Measurements from ENCODE around the gene TRPV6. TPM values are rescaled to one million over a fixed set of nuclear protein-coding genes. Genes with fewer than 3 reads are reported as not detected.

The TRPV6 gene
- total and polyA plus RNA-seq, 4 donors, result 0.32 to 1.5 (median 0.36) TPM; not detected in 1

DNA sequence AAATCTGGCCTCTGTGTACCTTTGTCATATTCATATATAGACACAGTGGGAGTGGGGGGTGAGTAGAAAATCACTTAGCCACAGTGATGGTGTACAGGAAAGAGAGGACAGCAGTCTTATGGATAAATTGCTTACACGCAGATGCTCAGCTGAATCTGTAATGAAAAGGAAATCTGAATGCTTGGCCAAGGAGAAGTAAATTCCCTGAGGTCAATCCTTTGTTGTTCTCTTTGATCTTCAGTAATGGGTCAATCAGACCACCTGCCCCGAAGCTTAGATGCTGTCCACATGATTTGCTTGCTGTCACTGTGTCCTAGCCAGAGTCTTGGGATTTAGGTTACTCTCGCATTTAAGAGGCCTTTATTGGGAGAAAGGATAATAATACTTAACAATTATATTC lies 49.1 kb downstream of the TRPV6 start (continued):
- TF ChIP-seq REST (IDR thresholded peaks at IDR 0.05) (no peak), CTCF (IDR thresholded peaks at IDR 0.05; ENCODE audit: low read depth, low read length, missing input control) (no peak)

DNA sequence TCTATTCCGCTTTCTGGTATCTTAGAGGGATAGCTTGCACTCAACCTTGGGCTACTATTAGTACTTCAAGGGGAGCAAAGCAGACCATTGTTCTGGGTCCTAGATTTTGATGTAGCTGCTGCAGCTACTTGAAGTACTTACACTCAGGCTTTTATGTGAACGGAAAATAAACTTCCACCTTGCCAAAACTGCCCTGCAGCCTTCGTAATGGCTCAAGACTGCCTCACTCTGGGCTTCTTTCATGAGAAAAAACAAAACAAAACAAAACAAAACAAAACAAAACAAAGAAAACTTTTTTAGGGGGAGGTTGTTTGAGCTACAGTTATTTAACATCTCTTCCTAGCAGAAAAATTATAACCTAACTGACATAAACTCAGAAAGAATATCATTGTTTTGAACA lies 50.1 kb downstream of the TRPV6 start:
- Histone ChIP-seq H3K9ac (ENCODE audit: low read depth in 1 of 2, low read length in 2 of 2) (no peak overlapping the region), H3K9me3 (ENCODE audit: control insufficient read depth in 4 of 4, low read length in 3 of 4) (no peaks in the 10 kb centered on the region), H3K27ac (ENCODE audit: low read depth in 1 of 2, low read length in 2 of 2) (no peak overlapping the region), H3K4me1 (ENCODE audit: control insufficient read depth in 4 of 4, insufficient read depth in 4 of 4, low read length in 3 of 4) (no peaks in the 10 kb centered on the region), H3K4me3 (ENCODE audit: low read depth in 1 of 3, low read length in 3 of 3) (no peak overlapping the region), H3K27me3 (ENCODE audit: control insufficient read depth in 4 of 4, insufficient read depth in 4 of 4, low read length in 3 of 4) (no peaks in the 10 kb centered on the region), H3K36me3 (ENCODE audit: control insufficient read depth in 4 of 4, insufficient read depth in 3 of 4, low read depth in 1 of 4, low read length in 3 of 4) (no peaks in the 10 kb centered on the region)
- TF ChIP-seq, protein P1, sequence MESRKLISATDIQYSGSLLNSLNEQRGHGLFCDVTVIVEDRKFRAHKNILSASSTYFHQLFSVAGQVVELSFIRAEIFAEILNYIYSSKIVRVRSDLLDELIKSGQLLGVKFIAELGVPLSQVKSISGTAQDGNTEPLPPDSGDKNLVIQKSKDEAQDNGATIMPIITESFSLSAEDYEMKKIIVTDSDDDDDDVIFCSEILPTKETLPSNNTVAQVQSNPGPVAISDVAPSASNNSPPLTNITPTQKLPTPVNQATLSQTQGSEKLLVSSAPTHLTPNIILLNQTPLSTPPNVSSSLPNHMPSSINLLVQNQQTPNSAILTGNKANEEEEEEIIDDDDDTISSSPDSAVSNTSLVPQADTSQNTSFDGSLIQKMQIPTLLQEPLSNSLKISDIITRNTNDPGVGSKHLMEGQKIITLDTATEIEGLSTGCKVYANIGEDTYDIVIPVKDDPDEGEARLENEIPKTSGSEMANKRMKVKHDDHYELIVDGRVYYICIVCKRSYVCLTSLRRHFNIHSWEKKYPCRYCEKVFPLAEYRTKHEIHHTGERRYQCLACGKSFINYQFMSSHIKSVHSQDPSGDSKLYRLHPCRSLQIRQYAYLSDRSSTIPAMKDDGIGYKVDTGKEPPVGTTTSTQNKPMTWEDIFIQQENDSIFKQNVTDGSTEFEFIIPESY (IDR thresholded peaks at IDR 0.05), result no peak
- TF ChIP-seq HNF4G (IDR thresholded peaks at IDR 0.05) (no peak), JUND (IDR thresholded peaks at IDR 0.05) (no peak), FOXA2 (IDR thresholded peaks at IDR 0.05) (no peak), RAD21 (IDR thresholded peaks at IDR 0.05) (no peak), ATF3 (IDR thresholded peaks at IDR 0.05) (no peak), TAF1 (conservative IDR thresholded peaks at IDR 0.05) (no peak), SP1 (IDR thresholded peaks at IDR 0.05) (no peak), EGR1 (IDR thresholded peaks at IDR 0.05; ENCODE audit: low read depth in 2 of 2) (no peak), NR2F2 (IDR thresholded peaks at IDR 0.05) (no peak), FOXA1 (IDR thresholded peaks at IDR 0.05) (no peak), GABPA (IDR thresholded peaks at IDR 0.05 in 1 of 2, conservative IDR thresholded peaks at IDR 0.05 in 1 of 2) (no peak)
- TF ChIP-seq, protein P2, sequence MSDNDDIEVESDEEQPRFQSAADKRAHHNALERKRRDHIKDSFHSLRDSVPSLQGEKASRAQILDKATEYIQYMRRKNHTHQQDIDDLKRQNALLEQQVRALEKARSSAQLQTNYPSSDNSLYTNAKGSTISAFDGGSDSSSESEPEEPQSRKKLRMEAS (IDR thresholded peaks at IDR 0.05), result no peak
- WGBS, result 28% methylated on average over 3 of the region's 3 CpGs
- no peak for DNase-seq (ENCODE audit: low spot score)

Measured in liver (tissue), 9 donors.